Measurements from ENCODE around the gene SPAG8. TPM values are rescaled to one million over a fixed set of nuclear protein-coding genes. Genes with fewer than 3 reads are reported as not detected.

Gene SPAG8
- total and polyA plus RNA-seq, 9 of the 15 experiments (the other 6 are each of a cell fraction or from before 2014, with no cell fraction given) = 0.03 to 0.47 (median 0.21) TPM

DNA sequence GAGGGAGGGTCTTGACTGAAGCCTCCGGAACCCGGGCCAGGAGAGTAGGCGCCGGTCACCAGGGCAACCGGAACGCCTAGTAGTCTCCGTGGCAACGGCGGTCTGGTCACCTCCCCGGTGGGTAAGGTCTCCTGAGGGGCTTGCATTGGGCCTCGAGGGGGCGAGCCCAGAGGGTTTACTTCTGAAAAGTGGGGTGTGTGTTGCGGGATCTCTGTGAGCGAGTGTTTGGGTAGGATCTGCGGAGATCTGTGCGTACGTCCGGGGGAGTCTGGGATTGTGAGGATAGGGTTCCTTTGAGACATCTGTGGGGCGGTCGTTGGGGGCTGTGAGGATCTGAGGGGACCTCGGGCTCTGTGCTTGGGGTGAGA lies 16.6 kb upstream of the SPAG8 start, which contains the start of gene FAM221B (continued):
- TF ChIP-seq, protein P1, sequence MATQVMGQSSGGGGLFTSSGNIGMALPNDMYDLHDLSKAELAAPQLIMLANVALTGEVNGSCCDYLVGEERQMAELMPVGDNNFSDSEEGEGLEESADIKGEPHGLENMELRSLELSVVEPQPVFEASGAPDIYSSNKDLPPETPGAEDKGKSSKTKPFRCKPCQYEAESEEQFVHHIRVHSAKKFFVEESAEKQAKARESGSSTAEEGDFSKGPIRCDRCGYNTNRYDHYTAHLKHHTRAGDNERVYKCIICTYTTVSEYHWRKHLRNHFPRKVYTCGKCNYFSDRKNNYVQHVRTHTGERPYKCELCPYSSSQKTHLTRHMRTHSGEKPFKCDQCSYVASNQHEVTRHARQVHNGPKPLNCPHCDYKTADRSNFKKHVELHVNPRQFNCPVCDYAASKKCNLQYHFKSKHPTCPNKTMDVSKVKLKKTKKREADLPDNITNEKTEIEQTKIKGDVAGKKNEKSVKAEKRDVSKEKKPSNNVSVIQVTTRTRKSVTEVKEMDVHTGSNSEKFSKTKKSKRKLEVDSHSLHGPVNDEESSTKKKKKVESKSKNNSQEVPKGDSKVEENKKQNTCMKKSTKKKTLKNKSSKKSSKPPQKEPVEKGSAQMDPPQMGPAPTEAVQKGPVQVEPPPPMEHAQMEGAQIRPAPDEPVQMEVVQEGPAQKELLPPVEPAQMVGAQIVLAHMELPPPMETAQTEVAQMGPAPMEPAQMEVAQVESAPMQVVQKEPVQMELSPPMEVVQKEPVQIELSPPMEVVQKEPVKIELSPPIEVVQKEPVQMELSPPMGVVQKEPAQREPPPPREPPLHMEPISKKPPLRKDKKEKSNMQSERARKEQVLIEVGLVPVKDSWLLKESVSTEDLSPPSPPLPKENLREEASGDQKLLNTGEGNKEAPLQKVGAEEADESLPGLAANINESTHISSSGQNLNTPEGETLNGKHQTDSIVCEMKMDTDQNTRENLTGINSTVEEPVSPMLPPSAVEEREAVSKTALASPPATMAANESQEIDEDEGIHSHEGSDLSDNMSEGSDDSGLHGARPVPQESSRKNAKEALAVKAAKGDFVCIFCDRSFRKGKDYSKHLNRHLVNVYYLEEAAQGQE (IDR thresholded peaks at IDR 0.05; ENCODE audit: borderline replicate concordance) = no peak
- TF ChIP-seq, protein P1 (CRISPR knock-in tag; IDR thresholded peaks at IDR 0.05; ENCODE audit: low read depth) = no peak
- TF ChIP-seq RBM25 (IDR thresholded peaks at IDR 0.05; ENCODE audit: low read depth, low read length, severe bottlenecking) (no peak), PHF8 (IDR thresholded peaks at IDR 0.05; ENCODE audit: borderline replicate concordance, low read length) (0 out of 2 replicates have a peak, but pooled peaks have one; percentile 7), COPS2 (conservative IDR thresholded peaks at IDR 0.05) (no peak), RFX1 (IDR thresholded peaks at IDR 0.05) (peak; percentile 86), NCOR1 (IDR thresholded peaks at IDR 0.05) (no peak), RNF2 (IDR thresholded peaks at IDR 0.05) (no peak), PHF20 (IDR thresholded peaks at IDR 0.05; ENCODE audit: partially characterized antibody) (no peak), BCOR (IDR thresholded peaks at IDR 0.05) (no peak), MXI1 (IDR thresholded peaks at IDR 0.05; ENCODE audit: low read depth, low read length) (no peak), ZBTB7A (IDR thresholded peaks at IDR 0.05; ENCODE audit: borderline replicate concordance, control insufficient read depth, low read depth, low read length) (peak; percentile 41; the same call in 1 of the 2 replicates), POLR2A (conservative IDR thresholded peaks at IDR 0.05) (peak; percentile 39; the same call in 1 of the 2 replicates), FOXA1 (IDR thresholded peaks at IDR 0.05; ENCODE audit: borderline replicate concordance) (no peak), HNRNPL (IDR thresholded peaks at IDR 0.05; ENCODE audit: low read depth, low read length) (no peak)
- TF ChIP-seq, protein P2, sequence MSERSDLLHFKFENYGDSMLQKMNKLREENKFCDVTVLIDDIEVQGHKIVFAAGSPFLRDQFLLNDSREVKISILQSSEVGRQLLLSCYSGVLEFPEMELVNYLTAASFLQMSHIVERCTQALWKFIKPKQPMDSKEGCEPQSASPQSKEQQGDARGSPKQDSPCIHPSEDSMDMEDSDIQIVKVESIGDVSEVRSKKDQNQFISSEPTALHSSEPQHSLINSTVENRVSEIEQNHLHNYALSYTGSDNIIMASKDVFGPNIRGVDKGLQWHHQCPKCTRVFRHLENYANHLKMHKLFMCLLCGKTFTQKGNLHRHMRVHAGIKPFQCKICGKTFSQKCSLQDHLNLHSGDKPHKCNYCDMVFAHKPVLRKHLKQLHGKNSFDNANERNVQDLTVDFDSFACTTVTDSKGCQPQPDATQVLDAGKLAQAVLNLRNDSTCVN (CRISPR knock-in tag; IDR thresholded peaks at IDR 0.05) = no peak
- TF ChIP-seq, protein P3, sequence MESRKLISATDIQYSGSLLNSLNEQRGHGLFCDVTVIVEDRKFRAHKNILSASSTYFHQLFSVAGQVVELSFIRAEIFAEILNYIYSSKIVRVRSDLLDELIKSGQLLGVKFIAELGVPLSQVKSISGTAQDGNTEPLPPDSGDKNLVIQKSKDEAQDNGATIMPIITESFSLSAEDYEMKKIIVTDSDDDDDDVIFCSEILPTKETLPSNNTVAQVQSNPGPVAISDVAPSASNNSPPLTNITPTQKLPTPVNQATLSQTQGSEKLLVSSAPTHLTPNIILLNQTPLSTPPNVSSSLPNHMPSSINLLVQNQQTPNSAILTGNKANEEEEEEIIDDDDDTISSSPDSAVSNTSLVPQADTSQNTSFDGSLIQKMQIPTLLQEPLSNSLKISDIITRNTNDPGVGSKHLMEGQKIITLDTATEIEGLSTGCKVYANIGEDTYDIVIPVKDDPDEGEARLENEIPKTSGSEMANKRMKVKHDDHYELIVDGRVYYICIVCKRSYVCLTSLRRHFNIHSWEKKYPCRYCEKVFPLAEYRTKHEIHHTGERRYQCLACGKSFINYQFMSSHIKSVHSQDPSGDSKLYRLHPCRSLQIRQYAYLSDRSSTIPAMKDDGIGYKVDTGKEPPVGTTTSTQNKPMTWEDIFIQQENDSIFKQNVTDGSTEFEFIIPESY (CRISPR knock-in tag; IDR thresholded peaks at IDR 0.05) = peak; percentile 72

All from K562 (cell line).